Fibroblast of skin of back (primary cell): Measurements from ENCODE around the gene GSE1.

Source experiments
- DNase-seq: peaks from one replicate; pipeline ENCODE4 v3.0.0-alpha.2; 2013

The GSE1 gene

DNA sequence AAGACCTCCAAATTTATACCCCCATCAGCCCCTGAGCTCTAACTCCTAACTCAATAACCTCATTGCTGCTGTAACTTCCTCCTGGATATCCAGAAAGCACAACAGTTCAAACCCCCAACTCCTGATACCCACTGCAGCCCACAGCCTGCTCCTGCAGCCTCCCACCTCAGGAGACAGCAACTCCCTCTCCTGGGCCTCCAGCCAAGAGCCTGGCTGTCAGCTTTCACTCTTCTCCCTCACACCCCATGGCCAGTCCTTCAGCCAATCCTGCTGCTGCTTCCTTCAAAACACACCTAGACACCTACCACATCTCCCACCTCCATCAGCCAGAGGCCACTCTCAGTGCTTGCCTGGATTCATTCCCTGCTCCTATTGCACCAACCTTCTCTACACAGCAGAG, 70.2 kb downstream of the GSE1 start:
- DNase-seq: no peak

DNA sequence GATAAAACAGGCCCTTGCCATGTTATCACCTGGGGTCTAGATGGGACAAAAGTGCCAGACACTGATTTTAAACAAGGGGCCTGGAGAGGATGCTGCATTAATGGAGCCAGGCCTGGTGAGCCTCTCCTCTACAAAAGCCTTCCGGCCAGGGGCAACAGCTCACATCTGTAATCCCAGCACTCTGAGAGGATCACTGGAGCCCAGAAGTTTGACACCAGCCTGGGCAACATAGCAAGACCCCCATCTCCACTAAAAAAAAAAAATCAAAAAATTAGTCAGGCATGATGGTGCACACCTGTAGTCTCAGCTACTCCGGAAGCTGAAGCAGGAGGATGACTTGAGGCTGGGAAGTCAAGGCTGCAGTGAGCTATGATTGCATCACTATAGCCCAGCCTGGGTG, 72.1 kb downstream of the GSE1 start:
- DNase-seq: no peak

DNA sequence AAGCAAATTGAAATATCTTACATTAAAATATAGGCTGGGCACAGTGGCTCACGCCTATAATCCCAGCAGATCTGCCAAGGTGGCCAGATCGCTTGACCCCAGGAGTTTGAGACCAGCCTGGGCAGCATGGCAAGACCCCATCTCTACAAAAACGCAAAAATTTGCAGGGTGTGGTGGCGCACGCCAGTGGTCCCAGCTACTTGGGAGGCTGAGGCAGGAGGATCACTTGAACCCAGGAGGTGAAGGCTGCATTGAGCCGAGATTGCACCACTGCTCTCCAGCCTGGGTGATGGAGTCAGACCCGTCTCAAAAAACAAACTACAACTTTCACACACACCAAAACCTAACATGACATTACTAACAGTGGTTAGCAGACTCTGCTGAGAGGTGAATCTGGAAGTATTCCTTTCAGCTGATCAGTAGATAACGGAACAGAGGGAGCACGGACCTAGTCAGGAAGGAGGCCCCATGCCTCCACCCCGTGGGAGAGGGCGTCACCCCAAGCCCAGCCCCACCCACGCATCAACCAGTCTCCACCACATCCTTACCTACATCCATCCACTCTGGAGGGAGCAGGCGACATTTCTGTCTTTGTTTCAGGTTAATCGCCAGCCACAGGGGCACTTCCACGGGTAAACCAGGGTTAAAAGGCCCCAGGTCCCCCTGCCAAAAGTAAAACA, 73.9 kb downstream of the GSE1 start:
- no peak for DNase-seq

DNA sequence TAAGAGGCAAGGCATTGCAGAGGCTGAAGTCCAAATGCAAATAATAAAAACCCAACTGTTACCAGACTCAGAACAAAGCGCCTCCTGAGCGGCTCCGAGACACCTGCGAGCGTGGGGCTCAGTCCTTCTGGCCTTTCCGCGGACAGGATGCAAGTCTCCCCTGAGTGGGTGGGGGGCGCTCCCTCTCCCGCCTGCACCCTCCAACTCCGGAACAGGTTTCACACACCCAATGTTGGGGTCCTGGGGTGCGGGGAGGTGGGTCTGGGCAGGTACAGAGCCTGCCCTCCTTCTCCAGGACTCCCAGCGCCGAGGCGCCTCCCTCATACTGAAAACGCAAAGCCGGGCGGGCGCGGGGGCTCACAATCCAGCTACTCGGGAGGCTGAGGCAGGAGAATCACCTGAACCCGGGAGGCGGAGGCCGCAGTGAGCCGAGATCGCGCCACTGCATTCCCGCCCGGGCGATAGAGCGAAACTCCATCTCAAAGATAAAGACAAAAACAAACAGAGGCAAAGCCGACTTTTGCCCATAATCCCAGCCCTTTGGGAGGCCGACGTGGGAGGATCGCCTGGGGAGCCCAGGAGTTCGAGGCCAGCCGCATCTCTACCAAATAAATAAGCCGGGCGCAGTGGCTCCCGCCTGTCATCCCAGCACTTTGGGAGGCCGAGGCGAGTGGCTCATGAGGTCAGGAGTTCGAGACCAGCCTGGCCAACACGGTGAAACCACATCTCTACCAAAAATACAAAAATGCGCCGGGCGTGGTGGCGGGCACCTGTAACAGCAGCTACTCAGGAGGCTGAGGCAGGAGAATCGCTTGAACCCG, 74.7 kb downstream of the GSE1 start:
- DNase-seq: no peak

DNA sequence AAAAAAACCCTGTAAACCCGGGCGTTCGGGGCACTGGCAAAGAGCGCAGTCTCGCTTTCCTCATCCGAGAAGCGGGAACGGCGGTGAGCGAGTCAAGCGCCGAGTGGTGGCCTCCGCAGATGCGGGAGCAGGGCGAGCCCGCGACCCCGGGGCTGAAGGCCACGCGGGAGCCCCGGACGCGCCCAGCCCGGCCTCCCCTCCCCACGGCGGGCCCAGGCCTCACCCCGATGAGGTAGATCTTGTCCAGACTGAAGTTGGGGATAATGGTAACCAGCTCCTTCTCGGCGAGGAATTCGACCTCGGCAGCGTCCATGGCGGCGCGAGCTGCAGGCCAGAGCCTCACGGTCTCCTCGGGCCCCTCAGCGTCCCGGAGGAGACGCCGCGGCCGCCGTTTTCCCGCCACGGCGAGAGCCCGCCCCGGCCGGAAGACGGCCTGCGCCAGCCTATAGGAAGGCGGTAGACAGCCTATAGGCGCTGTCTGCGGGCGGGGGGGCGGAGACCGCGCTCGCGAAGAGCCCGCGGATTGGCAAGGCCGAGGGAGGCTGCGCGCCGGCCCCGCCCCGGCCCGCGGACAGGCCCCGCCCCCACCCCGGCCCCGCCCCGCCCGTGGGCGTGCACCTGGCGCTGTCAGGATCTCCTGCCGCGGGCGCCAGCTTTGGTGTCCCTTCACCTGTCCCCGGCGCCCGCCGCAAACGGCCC, 75.6 kb downstream of the GSE1 start, which contains the start of gene GINS2:
GINS2 (minus strand) TSS at position 369 of the 699 bp plus-strand sequence; CDS start at position 313, 56 bp downstream.
- peak; percentile 91 for DNase-seq

DNA sequence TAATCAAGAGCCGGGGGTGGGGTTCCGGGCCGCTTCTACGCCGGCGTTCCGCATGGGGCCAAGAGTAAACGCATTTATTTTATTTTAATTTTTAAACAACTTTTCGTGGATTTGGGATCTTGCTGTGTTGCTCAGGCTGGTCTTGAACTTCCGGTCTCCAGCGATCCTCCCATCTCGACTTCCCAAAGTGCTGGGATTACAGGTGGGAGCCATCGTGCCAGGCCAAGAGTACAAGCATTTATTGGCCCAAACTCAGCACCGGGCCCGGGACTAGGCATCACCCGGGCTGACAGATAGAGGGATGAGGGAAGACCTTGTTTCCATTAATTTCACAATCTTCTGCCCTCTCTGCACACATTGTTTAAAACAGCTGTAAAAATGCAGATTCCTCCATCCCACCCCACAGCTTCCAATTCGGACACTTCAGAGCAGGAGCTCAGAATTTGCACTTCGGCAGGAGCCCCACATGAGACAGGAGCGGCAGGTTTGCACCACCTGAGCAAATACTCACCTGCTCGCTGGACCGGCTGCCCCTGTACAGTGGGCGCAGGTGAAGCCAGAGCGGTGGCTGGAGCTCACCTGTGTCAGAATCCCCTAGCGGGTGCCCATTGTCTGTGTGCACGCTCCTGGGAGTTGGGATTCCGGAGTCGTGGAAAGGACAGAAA, 76.3 kb downstream of the GSE1 start:
- DNase-seq: no peak

DNA sequence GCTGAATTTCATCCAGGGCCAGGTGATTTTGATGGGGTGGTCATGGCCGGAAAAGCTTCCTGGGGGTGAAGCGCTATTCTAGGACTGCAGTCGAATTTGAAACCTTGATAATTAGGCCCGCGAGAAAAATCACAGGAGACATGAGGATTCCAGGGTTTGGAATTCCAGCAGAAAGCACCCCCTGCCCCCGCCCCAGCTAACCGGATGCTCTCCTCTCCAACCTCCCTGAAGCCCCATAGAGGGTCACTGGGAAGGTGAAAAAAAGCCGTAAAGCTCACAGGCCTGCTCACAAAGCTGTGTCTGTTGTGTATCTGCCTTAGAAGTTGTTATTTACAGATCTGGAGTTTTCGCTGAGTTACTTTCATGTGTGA, 76.8 kb downstream of the GSE1 start:
- no peak for DNase-seq

DNA sequence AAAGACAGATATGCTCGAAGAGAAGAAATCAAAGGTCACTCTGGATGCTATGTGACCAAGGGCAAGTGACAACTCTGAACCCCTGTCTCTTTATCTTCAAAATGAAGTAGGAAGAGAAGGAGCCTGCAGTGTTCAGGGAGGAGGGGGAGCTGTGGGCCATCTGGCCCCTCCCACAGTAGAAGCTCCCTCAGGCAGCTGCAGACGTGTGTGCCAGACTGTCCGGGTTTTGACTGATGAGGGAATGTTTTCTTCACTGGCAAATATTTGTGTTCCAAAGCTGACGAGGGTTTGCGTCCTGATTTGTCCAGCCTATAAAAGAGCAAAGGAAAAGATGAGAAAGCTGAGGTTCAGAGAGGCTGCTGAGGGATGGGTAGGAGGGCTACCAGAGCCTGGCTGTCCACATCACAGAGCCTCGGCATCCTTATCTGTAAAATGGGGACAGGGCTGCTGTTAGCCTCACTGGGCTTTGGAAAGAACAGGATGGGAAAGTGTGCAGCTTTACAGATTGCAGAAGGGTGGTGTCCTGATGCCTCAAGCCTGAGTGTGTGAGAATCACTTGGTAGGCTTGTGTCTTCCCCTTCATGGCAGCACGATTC, 77.4 kb downstream of the GSE1 start:
- DNase-seq: no peak

DNA sequence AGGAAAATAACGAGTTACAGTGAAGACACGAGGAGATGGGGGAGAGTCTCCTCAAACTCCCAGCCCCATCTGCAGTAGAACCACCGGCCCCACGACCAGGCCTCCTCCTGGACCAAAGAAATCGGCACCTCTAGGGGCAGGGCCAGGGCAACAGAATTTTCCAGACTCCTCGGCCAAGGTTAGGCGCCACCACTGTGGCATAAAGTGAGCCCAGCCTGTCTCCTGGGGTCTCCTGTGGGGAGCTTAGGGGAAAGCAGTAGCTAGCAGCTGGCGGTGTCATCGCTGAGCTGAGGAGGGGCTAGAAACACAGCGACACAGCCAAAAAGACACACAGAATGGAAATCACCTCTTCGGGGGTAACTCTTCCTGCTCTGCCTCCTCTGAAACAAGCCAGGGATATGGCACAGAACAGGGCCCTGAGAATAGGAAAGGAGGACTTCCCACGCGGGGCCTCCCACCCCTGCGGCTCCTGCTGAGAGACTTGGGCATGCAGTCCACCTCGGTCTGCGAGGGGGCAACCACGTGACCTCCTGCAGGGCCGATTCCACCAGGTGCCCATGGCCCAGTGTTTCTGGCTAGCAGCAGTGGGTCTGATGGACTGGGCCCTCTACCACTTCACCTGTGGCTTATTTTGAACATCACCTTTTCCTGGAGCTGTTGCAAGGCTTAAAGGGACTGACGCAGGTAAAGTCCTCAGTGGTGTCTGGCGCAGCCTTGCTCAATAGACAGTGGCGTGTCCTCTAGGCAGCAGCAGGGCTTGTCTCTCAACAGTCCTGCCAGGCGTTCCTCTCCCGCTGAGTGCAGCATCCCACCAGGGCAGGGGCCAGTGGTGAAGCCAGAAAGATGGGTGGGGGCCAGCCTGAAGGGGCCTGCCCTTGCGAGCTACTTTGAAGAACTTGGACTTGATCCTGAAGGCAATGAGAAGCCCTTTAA, 82.3 kb downstream of the GSE1 start:
- DNase-seq: no peak

DNA sequence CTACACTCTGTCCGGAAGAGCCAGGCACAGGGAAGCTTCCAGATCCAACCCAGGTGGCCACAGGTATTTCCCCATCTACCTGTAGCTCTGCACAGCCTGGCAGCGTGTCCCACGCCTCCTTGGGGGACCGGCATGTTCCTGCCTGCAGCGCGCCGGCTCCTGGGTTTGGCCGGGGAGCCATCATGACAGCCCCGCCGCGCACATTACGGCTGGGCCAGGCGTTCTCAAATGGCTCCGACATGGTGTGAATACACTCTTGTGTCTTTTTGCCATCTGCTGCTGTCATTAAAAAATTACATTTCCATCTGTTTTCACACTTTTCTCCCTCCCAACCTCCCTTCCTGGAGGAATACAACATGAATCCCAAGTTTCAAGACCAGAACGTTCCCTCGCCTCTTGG, 83.7 kb downstream of the GSE1 start:
- no peak for DNase-seq

DNA sequence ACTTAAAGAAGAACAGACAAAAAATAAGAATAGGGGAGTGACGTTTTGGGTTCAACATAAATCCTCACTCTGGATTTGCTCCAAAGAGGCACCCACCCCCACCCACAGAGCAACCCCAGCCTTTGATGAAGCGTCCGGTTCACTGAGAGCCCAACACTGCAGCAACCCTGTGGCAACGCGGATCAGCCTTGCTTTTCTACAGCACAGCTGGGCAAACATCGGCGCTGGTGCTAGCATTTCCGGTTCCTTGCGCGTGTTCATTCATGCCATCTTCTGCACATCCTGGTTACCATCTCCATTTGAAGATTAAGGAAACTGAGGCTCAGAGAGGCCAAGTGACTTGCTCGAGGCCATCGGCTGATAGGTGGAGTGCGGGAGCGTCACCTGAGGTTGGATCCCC, 84.3 kb downstream of the GSE1 start:
- DNase-seq: no peak

DNA sequence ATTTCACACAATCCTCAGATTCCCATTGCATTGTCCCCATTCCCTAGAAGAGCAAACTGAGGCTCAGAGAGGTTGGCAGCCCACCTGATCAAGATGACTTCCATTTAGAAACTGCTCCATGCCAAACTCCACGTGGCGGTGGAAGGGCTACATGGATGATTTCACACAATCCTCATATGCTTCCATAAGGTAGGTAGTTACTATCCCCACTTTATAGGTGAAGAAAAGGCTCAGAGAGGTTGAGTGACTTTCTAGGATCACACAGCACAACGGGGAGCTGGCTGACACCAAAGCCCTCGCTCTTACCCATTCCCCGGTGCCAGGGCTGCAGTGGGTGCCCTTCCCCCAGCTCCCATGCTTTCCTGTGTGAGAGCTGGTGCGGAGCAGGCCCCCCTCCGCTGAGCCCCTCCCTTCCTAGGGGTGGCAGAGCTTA, 85.4 kb downstream of the GSE1 start:
- no peak for DNase-seq

DNA sequence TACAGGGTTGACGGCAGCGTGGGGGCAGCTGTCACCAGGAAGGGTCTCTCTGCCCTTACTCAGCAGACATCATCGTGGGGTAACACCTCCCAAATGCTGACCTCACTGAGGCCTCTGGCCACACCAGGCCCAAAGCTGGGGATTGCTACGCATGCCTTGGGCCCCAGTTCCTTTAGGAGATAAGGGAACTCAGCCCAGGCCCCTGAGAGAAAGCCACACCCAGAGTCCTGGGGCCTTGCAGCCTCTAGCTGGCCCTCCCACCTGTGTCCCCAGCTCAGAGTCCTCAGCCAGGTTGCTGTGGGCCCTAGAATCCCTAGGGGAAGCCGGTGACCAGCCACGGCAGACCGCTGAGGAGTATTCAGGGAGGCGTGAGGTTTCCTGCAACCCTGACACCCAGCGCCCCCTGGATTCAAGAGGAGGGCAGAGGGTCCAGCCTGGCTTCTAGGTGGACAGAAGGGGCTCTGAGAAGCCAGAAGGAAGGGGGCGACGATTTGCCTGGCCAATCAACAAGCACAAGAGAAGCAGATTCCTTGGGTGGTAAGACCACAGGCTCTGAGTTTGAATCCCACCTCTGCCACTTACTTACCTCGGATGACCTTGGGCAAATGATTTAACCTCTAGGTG, 85.9 kb downstream of the GSE1 start:
- DNase-seq: no peak

DNA sequence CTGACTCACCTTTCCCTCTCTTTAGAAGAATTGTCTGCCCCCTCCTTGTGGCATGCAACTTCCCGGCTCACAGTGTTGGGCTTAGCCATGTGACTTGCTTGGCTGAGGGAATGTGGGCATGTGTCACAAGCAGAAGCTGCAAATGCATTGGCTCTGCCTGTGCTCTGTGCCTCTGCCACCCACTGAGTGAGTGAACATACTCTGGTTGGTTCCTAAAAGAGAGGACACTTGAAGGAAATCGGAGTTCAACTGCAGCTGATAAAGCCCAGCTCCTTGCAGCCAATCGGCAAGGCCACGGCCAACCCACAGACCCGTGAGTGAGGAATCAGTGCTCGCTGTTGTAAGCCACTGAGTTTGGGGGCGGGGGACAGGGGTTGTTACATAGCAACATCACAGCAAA, 86.5 kb downstream of the GSE1 start:
- peak; percentile 34 for DNase-seq

DNA sequence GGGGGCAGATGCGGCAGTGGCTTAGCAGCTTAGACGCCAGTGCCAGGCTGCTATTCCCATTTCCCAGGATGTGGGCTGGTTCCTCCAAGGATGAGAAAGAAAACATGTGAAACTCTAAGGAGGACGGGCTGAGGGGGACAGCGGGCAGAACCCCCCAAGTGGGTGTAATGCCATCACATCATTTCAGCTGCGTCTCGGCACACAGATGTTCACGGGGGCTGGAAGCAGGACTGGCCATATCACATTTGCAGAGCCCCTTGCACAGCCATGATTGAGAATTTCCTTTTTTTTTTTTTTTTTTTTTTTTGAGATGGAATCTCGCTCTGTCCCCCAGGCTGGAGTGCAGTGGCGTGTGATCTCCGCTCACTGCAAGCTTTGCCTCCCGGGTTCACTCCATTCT, 90.9 kb downstream of the GSE1 start:
- DNase-seq: no peak

DNA sequence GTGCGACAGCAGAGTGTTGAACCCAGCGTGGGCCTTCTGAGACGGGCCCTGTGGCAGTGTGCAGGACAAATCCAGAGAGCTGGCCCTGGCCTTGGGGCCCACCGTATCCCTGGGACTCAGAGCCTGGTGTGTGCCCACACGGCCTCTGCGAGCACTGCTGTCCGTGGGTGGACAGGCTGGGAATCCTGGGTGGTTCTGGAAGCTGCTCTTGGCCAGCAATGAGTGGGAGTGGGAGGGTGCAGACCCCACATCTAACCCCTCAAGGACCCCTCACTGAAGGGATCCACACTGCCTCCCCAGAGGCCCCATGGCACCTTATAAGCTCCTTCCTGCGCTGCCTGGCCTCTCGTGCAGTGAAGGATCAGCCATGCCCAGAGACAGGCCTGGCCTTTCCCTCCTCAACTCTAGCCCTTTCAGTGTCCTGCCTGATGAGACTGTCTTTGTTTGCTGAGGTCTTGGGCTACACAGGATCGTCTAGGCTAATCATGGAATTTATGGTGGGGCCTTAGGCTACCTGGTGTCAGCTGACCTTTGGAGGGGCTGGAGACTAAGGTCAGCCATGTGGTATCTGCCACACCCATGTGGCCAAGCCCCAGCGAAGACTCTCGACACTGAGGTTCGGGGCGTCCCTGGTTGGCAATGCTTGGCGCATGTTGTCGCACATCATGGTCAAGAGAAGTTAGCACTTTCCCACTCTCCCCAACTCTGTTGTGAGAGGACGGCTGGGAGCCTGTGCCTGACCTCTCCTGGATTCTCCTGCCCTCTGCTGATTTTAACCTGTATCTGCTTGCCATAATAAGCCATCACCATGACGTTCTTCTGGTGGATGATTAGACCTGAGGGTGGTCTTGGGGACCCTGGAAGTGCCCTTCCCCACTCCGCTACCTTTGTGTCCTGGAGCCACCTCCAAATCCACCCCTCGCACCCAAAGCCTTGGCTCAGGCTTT, 92.1 kb downstream of the GSE1 start:
- no peak for DNase-seq

DNA sequence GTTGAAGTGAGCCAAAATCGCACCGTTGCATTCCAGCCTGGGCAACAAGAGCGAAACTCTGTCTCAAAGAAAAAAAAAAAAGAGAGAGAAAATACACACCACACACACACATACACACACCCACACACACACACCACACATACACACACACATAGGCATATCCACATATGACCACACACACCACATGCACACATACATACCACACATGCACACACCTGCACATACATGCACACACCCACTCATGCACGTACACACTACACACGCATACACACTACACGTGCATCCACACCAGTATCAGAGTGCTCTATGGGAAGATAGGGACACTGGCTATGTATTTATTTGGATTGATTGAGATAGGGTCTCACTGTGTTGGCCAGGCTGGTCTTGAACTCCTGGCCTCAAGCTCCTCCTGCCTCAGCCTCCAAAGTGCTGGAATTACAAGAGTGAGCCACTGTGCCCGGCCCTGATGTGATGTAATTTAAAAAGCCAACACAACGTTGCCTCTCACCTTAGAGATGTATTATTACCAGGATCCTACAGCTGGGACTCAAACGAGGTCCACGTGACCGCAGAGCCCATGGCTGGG, 93.4 kb downstream of the GSE1 start:
- no peak for DNase-seq

DNA sequence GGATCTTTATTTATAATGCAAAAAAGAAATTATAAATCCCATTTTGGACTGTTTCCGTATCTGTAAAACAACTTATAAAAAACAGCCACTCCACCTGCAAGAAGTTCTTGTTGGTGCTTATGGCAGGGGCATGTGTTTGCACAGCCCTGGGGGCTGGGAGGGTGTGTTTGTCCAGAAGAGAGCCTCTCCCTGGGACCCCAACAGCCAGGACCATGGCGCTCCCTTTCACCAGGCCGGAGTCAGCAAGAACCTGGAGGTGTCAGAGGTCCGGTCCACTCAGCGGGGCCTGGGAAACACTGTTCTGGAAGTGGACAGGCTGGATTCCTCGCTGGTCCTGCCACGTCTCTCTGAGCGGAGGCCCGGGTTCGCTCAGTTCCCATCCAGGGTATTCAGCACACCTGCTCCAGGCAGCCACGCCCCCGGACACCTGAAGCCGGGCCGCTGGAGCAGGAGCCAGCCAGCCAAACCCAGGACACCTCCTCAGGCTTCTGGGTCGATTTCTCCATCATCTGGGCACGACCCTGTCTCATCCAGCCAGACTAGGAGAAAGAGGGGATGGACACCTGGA, 94.5 kb downstream of the GSE1 start:
- DNase-seq: no peak

DNA sequence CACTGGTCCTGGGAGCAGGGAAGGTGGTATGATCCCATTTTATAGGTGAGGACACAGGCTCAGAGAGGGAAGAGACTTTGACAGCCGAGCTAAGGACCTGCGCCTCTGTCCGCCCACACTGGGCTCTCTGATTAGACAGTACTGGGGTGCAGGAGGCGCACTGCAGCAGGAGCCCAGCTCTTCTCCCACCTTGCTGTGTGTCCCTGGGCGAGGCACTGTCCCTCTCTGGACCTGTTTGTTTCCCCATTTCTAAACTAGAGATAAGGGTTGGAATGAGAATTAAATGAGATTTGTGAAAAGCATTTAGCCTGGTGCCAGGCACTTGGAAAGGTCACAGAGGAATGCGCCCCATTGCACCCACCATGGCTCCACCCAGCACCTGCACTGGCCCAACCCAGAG, 95.2 kb downstream of the GSE1 start:
- no peak for DNase-seq
